Liver (tissue), 9 donors: ENCODE measurements around the gene IGFALS. TPM values are rescaled to one million over a fixed set of nuclear protein-coding genes. Genes with fewer than 3 reads are reported as not detected.

Experiments
- DNase-seq: peaks from one replicate; pipeline ENCODE4 v3.0.0-alpha.2; 2017; ENCODE audit warnings: low spot score
- H3K27ac ChIP-seq, 2 donors: one replicate each; pipeline ENCODE4 v1.7.0; 2013; ENCODE audit warnings: inconsistent platforms in 2 of 2, low read length in 2 of 2, control low read depth in 1 of 2, low read depth in 1 of 2, mild to moderate bottlenecking in 1 of 2
- H3K27me3 ChIP-seq, 4 donors: one replicate each; pipeline versions ENCODE4 v1.6.1 to v1.7.0; 2013; ENCODE audit warnings: low read length in 3 of 4, inconsistent platforms in 1 of 4, mild to moderate bottlenecking in 1 of 4, moderate library complexity in 1 of 4; ENCODE audit not compliant: control insufficient read depth in 4 of 4, insufficient read depth in 4 of 4
- H3K36me3 ChIP-seq, 4 donors: one replicate each; pipeline versions ENCODE4 v1.6.1 to v1.7.0; 2013; ENCODE audit warnings: low read length in 3 of 4, mild to moderate bottlenecking in 3 of 4, low read depth in 1 of 4, moderate library complexity in 1 of 4; ENCODE audit not compliant: control insufficient read depth in 4 of 4, insufficient read depth in 3 of 4
- H3K4me1 ChIP-seq, 4 donors: one replicate each; pipeline versions ENCODE4 v1.6.1 to v1.7.0; 2013; ENCODE audit warnings: low read length in 3 of 4, mild to moderate bottlenecking in 3 of 4, moderate library complexity in 1 of 4; ENCODE audit not compliant: control insufficient read depth in 4 of 4, insufficient read depth in 4 of 4
- H3K4me3 ChIP-seq, 3 donors: one replicate each; pipeline versions ENCODE4 v1.6.1 to v1.7.0; 2013; ENCODE audit warnings: low read length in 3 of 3, control low read depth in 1 of 3, low read depth in 1 of 3, mild to moderate bottlenecking in 1 of 3
- H3K9ac ChIP-seq, 2 donors: one replicate each; pipeline ENCODE4 v1.7.0; 2013; ENCODE audit warnings: low read length in 2 of 2, mild to moderate bottlenecking in 2 of 2, moderate library complexity in 2 of 2, control low read depth in 1 of 2, low read depth in 1 of 2
- H3K9me3 ChIP-seq, 4 donors: one replicate each; pipeline versions ENCODE4 v1.6.1 to v1.7.0; 2013; ENCODE audit warnings: low read length in 3 of 4; ENCODE audit not compliant: control insufficient read depth in 4 of 4
- ATF3 ChIP-seq: IDR thresholded peaks from 2 replicates; pipeline ENCODE4 v1.6.1; 2016; ENCODE audit warnings: antibody characterized with exemption
- CTCF ChIP-seq: fragments of 150-350 bp; IDR thresholded peaks from 2 replicates; pipeline ENCODE4 v1.5.1; 2017; ENCODE audit warnings: improper control_type of control experiment, low read depth, low read length; ENCODE audit not compliant: missing input control
- FOXA1 ChIP-seq: IDR thresholded peaks from 2 replicates; pipeline ENCODE4 v1.6.1; 2016; ENCODE audit warnings: antibody characterized with exemption
- FOXA2 ChIP-seq: IDR thresholded peaks from 2 replicates; pipeline ENCODE4 v1.6.1; 2016; ENCODE audit warnings: antibody characterized with exemption
- GABPA ChIP-seq, 2 donors: IDR thresholded peaks in 1 of 2; conservative IDR thresholded peaks in 1 of 2; 2 replicates each; pipeline ENCODE4 v1.6.1; 2016; ENCODE audit warnings: antibody characterized with exemption in 2 of 2, mild to moderate bottlenecking in 1 of 2, moderate library complexity in 1 of 2
- HNF4A ChIP-seq, 2 donors: conservative IDR thresholded peaks; 2 replicates each; pipeline ENCODE4 v1.6.1; 2016; ENCODE audit warnings: antibody characterized with exemption in 2 of 2, mild to moderate bottlenecking in 2 of 2
- HNF4G ChIP-seq: IDR thresholded peaks from 2 replicates; pipeline ENCODE4 v1.6.1; 2016; ENCODE audit warnings: antibody characterized with exemption
- MAX ChIP-seq: IDR thresholded peaks from 2 replicates; pipeline ENCODE4 v1.6.1; 2016; ENCODE audit warnings: antibody characterized with exemption
- NR2F2 ChIP-seq: IDR thresholded peaks from 2 replicates; pipeline ENCODE4 v1.6.1; 2016; ENCODE audit warnings: antibody characterized with exemption
- RAD21 ChIP-seq, 2 donors: IDR thresholded peaks; 2 replicates each; pipeline ENCODE4 v1.6.1; 2016; ENCODE audit warnings: antibody characterized with exemption in 2 of 2, mild to moderate bottlenecking in 2 of 2
- REST ChIP-seq: IDR thresholded peaks from 2 replicates; pipeline ENCODE4 v1.6.1; 2016; ENCODE audit warnings: antibody characterized with exemption, mild to moderate bottlenecking
- RXRA ChIP-seq, 2 donors: IDR thresholded peaks; 2 replicates each; pipeline ENCODE4 v1.6.1; 2017 to 2018; ENCODE audit warnings: antibody characterized with exemption in 2 of 2, mild to moderate bottlenecking in 1 of 2
- SP1 ChIP-seq: IDR thresholded peaks from 2 replicates; pipeline ENCODE4 v1.6.1; 2018; ENCODE audit warnings: antibody characterized with exemption, mild to moderate bottlenecking
- TAF1 ChIP-seq: conservative IDR thresholded peaks from 2 replicates; pipeline ENCODE4 v1.6.1; 2016; ENCODE audit warnings: antibody characterized with exemption, mild to moderate bottlenecking
- YY1 ChIP-seq: IDR thresholded peaks from 2 replicates; pipeline ENCODE4 v1.6.1; 2016; ENCODE audit warnings: antibody characterized with exemption, mild to moderate bottlenecking
- ZBTB33 ChIP-seq: IDR thresholded peaks from 2 replicates; pipeline ENCODE4 v1.6.1; 2016; ENCODE audit warnings: antibody characterized with exemption
- WGBS: extraction: QIAGEN DNeasy Blood & Tissue Kit; methylation state at CpG from one replicate; pipeline ENCODE4 v1.1.7; 2013; 5-methylcytosine and 5-hydroxymethylcytosine counted together
- polyA plus RNA-seq, 2 donors: library from polyadenylated mRNA; stranded (reverse) in 1 of 2; unstranded in 1 of 2; fragments of 200-250 nt in 1 of 2; fragments of >200 nt in 1 of 2; fragmentation: Nextera tagmentation in 1 of 2; extraction: Ambion mirVana in 1 of 2; gene quantifications; one replicate each; pipeline versions ENCODE4 v1.2.1 to v1.2.3, GENCODE V29; 2013 to 2015
- total RNA-seq, 2 donors: library from RNA; depleted of rRNA; stranded (reverse); fragments of >200 nt; gene quantifications; one replicate each; pipeline ENCODE4 v1.2.3, GENCODE V29; 2014
- donor health status: healthy.
- donor health status: healthy.
- donor health status: healthy.
- donor health status: healthy.
- donor health status: healthy.

IGFALS gene
- total and polyA plus RNA-seq, 4 donors: 19.8 to 161 (median 68.4) TPM

- H3K27ac ChIP-seq: no peak overlapping the region
- peaks cover 5 to 39% (median 11%) of the 10 kb centered on the region in 4 donors for H3K36me3 ChIP-seq
- H3K27me3 ChIP-seq: no peaks in the 10 kb centered on the region
- no peaks in the 10 kb centered on the region for H3K4me1 ChIP-seq
- no peak overlapping the region for H3K4me3 ChIP-seq
- no peaks in the 10 kb centered on the region for H3K9me3 ChIP-seq
- no peak overlapping the region for H3K9ac ChIP-seq
- DNase-seq: no peak
- WGBS: 89% methylated on average over 37 of the region's 37 CpGs
- TF ChIP-seq RAD21 (IDR thresholded peaks at IDR 0.05): no peak
- no peak for TF ChIP-seq SP1
- no peak for TF ChIP-seq HNF4A (conservative IDR thresholded peaks at IDR 0.05)
- no peak for TF ChIP-seq YY1
- no peak for TF ChIP-seq ZBTB33
- no peak for TF ChIP-seq CTCF
- no peak for TF ChIP-seq HNF4G
- no peak for TF ChIP-seq MAX
- no peak for TF ChIP-seq GABPA (IDR thresholded peaks at IDR 0.05 in 1 of 2, conservative IDR thresholded peaks at IDR 0.05 in 1 of 2)
- no peak for TF ChIP-seq RXRA (IDR thresholded peaks at IDR 0.05)
- no peak for TF ChIP-seq ATF3
- no peak for TF ChIP-seq FOXA1
- no peak for TF ChIP-seq TAF1
- no peak for TF ChIP-seq FOXA2
- no peak for TF ChIP-seq NR2F2
- no peak for TF ChIP-seq REST
Observed at GRCh38 chr16:1757714-1758461, 35.6 kb downstream of the IGFALS start.
